ENCODE data around the gene RNF11.
"Not testable (repeated sequence)": the region's sequence is repeated elsewhere in the genome, so short reads cannot be mapped to it uniquely, and the experiment has no call there.

RNF11 gene

GRCh38 chr1:51230501-51231078 lies 5.5 kb upstream of the RNF11 start:
- no peak for DNase-seq (ENCODE audit: extremely low read depth, low read depth)
- no peak for TF ChIP-seq CTCF (IDR thresholded peaks at IDR 0.05; ENCODE audit: low read depth, low read length)

- no peak for DNase-seq (ENCODE audit: extremely low read depth, low read depth)
These were observed 5.0 kb upstream of the RNF11 start for GRCh38 chr1:51231120-51231519.

GRCh38 chr1:51231896-51232295 lies 4.2 kb upstream of the RNF11 start:
- no peak for TF ChIP-seq CTCF (IDR thresholded peaks at IDR 0.05; ENCODE audit: low read depth, low read length)
- no peak for DNase-seq (ENCODE audit: extremely low read depth, low read depth)

More at GRCh38 chr1:51231120-51231519, 5.0 kb upstream of the RNF11 start:
- TF ChIP-seq CTCF (IDR thresholded peaks at IDR 0.05; ENCODE audit: low read depth, low read length) = no peak

GRCh38 chr1:51234236-51234635 lies 1.8 kb upstream of the RNF11 start:
- DNase-seq (ENCODE audit: extremely low read depth, low read depth) = not testable (repeated sequence)

GRCh38 chr1:51234721-51235425 lies 1.2 kb upstream of the RNF11 start:
- no peak for TF ChIP-seq CTCF (IDR thresholded peaks at IDR 0.05; ENCODE audit: low read depth, low read length)
- no peak for DNase-seq (ENCODE audit: extremely low read depth, low read depth)

GRCh38 chr1:51236531-51237350 lies 668 bp downstream of the RNF11 start:
- TF ChIP-seq CTCF (IDR thresholded peaks at IDR 0.05; ENCODE audit: low read depth, low read length) = no peak
- DNase-seq (ENCODE audit: extremely low read depth, low read depth) = no peak

- no peak for TF ChIP-seq CTCF (IDR thresholded peaks at IDR 0.05; ENCODE audit: low read depth, low read length)
- DNase-seq (ENCODE audit: extremely low read depth, low read depth) = no peak
These were observed 1.4 kb downstream of the RNF11 start for GRCh38 chr1:51237351-51238033.

All from AG09319 (cell line).